Ascending aorta (tissue), 2 donors: ENCODE results near the gene RAMP1. TPM values are rescaled to one million over a fixed set of nuclear protein-coding genes. Genes with fewer than 3 reads are reported as not detected.

Experiments used
- DNase-seq, 2 donors: peaks; one replicate each; pipeline ENCODE4 v3.0.0-alpha.2; 2019; ENCODE audit warnings: low spot score in 2 of 2
- H3K27ac ChIP-seq, 2 donors: fragments of 200-600 bp; sonication (generic); one replicate each; pipeline ENCODE4 v1.5.1; 2016 to 2017; ENCODE audit warnings: mild to moderate bottlenecking in 1 of 2
- H3K27me3 ChIP-seq: fragments of 200-600 bp; sonication (generic); one replicate; pipeline ENCODE4 v1.5.1; 2017
- H3K36me3 ChIP-seq, 2 donors: fragments of 200-600 bp; sonication (generic); one replicate each; pipeline ENCODE4 v1.5.1; 2016
- H3K4me1 ChIP-seq, 2 donors: fragments of 200-600 bp; sonication (generic); one replicate each; pipeline ENCODE4 v1.5.1; 2016 to 2017; ENCODE audit warnings: mild to moderate bottlenecking in 1 of 2
- H3K4me3 ChIP-seq, 2 donors: fragments of 200-600 bp; sonication (generic); one replicate each; pipeline ENCODE4 v1.5.1; 2016 to 2017; ENCODE audit warnings: mild to moderate bottlenecking in 1 of 2
- H3K9me3 ChIP-seq, 2 donors: fragments of 200-600 bp; sonication (generic); one replicate each; pipeline ENCODE4 v1.5.1; 2016
- intact Hi-C: fragments of 100-400 bp; cut with DNase I; formaldehyde crosslinking; loops from one replicate; pipeline ENCODE4 v1.15.1; 2023
- total RNA-seq: library from RNA; depleted of rRNA; stranded (reverse); fragments of >200 nt; gene quantifications from one replicate; pipeline ENCODE4 v1.1.0, GENCODE V29; 2016
- TF ChIP-seq, protein P1 (sequence below), 3 experiments: fragments of 200-600 bp in 2 of 3; fragments of 450-650 bp in 1 of 3; sonication (generic) in 2 of 3; IDR thresholded peaks; one replicate each; pipeline ENCODE4 v1.5.1; 2016 to 2019; ENCODE audit warnings: antibody characterized with exemption in 3 of 3, mild to moderate bottlenecking in 1 of 3, moderate library complexity in 1 of 3

RAMP1 gene
- total RNA-seq, 1 donor from 2014 or later = 191 TPM

DNA sequence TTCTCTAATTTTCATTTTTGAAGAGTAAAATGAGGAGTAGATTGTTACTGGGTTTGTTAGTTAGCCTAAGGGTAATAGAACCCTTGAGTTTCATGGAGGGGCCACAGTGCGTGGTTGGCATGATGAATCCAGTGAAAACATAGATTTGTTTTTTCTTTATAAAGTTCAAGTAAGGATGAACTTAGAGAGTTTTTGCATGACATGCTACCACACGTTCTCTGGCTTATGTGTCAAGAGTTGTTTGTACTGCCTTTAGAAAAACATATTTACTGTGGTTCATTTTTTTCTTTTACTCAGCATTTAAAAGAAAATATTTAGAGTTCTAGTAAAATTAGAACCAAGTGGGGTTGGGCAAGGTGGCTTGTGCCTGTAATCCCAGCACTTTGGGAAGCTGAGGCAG lies 39.0 kb upstream of the RAMP1 start:
- intact Hi-C loops = no loop called here
- TF ChIP-seq, protein P1, sequence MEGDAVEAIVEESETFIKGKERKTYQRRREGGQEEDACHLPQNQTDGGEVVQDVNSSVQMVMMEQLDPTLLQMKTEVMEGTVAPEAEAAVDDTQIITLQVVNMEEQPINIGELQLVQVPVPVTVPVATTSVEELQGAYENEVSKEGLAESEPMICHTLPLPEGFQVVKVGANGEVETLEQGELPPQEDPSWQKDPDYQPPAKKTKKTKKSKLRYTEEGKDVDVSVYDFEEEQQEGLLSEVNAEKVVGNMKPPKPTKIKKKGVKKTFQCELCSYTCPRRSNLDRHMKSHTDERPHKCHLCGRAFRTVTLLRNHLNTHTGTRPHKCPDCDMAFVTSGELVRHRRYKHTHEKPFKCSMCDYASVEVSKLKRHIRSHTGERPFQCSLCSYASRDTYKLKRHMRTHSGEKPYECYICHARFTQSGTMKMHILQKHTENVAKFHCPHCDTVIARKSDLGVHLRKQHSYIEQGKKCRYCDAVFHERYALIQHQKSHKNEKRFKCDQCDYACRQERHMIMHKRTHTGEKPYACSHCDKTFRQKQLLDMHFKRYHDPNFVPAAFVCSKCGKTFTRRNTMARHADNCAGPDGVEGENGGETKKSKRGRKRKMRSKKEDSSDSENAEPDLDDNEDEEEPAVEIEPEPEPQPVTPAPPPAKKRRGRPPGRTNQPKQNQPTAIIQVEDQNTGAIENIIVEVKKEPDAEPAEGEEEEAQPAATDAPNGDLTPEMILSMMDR (IDR thresholded peaks at IDR 0.05) = no peak
- DNase-seq = no peak
- H3K27me3 ChIP-seq = no peaks in the 10 kb centered on the region
- H3K27ac ChIP-seq = no peak overlapping the region
- H3K9me3 ChIP-seq = no peaks in the 10 kb centered on the region
- no peaks in the 10 kb centered on the region for H3K36me3 ChIP-seq
- H3K4me3 ChIP-seq = no peak overlapping the region
- no peaks in the 10 kb centered on the region for H3K4me1 ChIP-seq

DNA sequence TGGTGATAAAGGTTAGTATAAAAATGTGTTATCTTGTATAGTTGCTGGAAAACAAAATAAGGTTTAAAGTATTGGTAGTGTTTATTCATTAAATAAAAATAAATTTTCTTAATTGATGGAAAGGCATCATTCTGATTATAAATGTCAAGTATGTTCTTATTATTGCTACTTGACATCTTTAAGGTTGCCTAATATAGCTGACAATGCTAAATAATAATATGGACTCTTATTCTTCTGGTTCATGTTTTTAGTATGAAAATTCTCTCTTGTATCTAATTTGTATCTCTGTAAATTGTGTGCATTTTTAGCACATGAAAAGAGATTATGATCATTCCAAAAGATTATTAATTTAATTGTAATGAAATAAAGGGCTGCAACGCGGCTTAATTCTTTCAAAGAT lies 35.9 kb upstream of the RAMP1 start:
- TF ChIP-seq, protein P1 (IDR thresholded peaks at IDR 0.05) = no peak
- intact Hi-C loops = no loop called here
- Histone ChIP-seq H3K27ac (no peak overlapping the region), H3K36me3 (no peaks in the 10 kb centered on the region), H3K27me3 (no peaks in the 10 kb centered on the region), H3K4me1 (no peaks in the 10 kb centered on the region), H3K4me3 (no peak overlapping the region), H3K9me3 (no peaks in the 10 kb centered on the region)
- no peak for DNase-seq

DNA sequence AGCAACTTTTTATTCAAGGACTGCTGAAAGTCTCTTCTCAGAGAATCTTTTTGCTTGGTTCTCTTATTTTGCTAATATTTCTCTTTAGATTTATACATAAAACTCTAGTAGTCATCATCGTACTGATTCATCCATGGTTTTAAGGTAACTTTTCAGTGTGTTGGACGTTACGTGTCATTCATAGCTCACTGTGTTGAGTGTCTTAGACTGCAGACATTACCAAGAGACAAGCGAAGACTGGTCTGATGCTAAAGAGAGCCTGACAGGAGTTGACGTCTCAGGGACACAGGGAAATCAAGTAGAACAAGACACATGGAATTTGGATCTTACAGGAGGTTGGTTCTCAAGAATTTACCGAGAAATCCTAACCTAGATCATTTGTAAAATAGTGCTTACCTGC lies 35.3 kb upstream of the RAMP1 start:
- DNase-seq = no peak
- Histone ChIP-seq H3K9me3 (no peaks in the 10 kb centered on the region), H3K27me3 (no peaks in the 10 kb centered on the region), H3K4me3 (no peak overlapping the region), H3K4me1 (no peaks in the 10 kb centered on the region), H3K27ac (no peak overlapping the region), H3K36me3 (no peaks in the 10 kb centered on the region)
- intact Hi-C loops = no loop called here
- TF ChIP-seq, protein P1 (IDR thresholded peaks at IDR 0.05) = no peak

DNA sequence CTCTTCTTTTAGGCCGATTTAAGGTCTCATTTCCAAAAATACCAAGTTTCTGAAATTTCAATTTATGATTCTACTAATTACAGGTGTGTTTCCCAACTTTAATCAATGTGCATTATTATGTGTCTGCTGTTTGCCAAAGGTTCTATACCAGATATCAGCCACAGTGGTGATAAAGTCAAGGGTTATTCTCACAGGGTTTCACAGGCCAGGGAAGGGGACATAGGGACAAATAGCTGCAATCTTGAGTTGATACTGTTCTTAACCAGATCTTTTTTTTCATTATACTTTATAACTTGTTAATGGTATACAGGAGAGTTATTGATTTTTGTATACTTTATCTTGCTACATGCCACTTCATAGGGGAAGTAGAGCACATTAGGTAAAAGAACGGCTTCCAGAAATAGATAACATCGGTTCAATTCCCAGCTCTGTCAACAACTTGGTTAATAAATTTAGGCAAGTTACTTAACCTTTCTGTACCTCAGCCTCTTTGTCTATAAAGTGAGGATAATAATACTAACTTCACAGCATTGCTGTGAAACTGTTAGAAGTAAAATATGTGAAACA lies 31.9 kb upstream of the RAMP1 start:
- Histone ChIP-seq H3K27ac (no peak overlapping the region), H3K27me3 (no peaks in the 10 kb centered on the region), H3K4me3 (no peak overlapping the region), H3K9me3 (no peaks in the 10 kb centered on the region), H3K4me1 (no peaks in the 10 kb centered on the region), H3K36me3 (no peaks in the 10 kb centered on the region)
- TF ChIP-seq, protein P1 (IDR thresholded peaks at IDR 0.05) = no peak
- intact Hi-C loops = no loop called here
- DNase-seq = no peak

DNA sequence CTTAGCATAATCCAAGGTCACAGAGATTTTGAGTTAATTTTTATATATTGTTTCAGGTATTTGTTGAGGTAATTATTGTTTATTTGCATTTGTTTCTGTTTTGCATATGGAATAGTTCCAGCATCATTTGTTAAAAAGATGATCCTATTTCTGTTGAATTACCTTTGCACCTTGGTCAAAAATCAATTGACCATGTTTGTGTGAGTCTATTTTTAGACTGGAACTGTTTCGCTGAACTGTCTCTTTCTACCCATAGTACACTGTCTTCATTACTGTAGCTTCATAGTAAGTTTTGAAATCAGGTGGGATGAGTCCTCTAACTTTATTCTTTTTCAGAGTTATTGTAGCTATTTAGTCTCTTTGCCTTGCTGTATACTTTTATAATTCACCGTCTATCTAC lies 28.9 kb upstream of the RAMP1 start:
- TF ChIP-seq, protein P1 (IDR thresholded peaks at IDR 0.05) = no peak
- H3K27ac ChIP-seq = no peak overlapping the region
- no peak for DNase-seq
- no peak overlapping the region for H3K4me3 ChIP-seq
- H3K9me3 ChIP-seq = no peaks in the 10 kb centered on the region
- no peaks in the 10 kb centered on the region for H3K36me3 ChIP-seq
- no peaks in the 10 kb centered on the region for H3K27me3 ChIP-seq
- H3K4me1 ChIP-seq = no peaks in the 10 kb centered on the region
- intact Hi-C loops = no loop called here

DNA sequence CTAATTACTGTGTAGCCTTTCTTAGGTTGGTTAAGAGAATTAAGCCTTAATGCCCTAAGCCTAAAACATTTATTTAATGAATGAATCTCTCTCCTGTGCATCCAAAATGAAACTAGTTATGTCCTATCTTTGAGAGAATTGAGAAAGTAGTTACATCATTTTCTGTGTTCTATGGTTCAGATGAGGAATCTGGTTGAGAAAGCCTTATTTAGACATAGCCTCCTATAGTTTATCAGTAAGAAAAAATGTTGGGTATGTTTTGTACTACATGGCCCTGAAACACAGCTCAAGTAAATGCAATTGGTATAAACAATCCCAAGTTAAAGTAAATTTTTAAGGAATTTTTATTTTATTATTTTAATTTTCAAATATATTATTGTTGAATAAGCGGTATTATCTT lies 25.9 kb upstream of the RAMP1 start:
- no peaks in the 10 kb centered on the region for H3K9me3 ChIP-seq
- no peak for DNase-seq
- no peaks in the 10 kb centered on the region for H3K4me1 ChIP-seq
- TF ChIP-seq, protein P1 (IDR thresholded peaks at IDR 0.05) = no peak
- H3K27me3 ChIP-seq = no peaks in the 10 kb centered on the region
- intact Hi-C loops = no loop called here
- no peak overlapping the region for H3K27ac ChIP-seq
- no peaks in the 10 kb centered on the region for H3K36me3 ChIP-seq
- H3K4me3 ChIP-seq = no peak overlapping the region
